GM19351 (cell line): ENCODE results near the gene SAXO1.
A peak's percentile ranks its signal among the peaks of the same experiment; 100 is the strongest.

ENCODE experiments used
- ATAC-seq: cut with Tn5 transposase; IDR thresholded peaks from one replicate; pipeline ENCODE4 v1.9.1; 2021; ENCODE audit warnings: mild to moderate bottlenecking, moderate library complexity; ENCODE audit not compliant: unreplicated experiment

SAXO1 gene

GRCh38 chr9:18920141-18921084 lies 112.6 kb downstream of the SAXO1 start:
- no peak for ATAC-seq

GRCh38 chr9:18911714-18912342 lies 121.2 kb downstream of the SAXO1 start:
- ATAC-seq = no peak

DNA sequence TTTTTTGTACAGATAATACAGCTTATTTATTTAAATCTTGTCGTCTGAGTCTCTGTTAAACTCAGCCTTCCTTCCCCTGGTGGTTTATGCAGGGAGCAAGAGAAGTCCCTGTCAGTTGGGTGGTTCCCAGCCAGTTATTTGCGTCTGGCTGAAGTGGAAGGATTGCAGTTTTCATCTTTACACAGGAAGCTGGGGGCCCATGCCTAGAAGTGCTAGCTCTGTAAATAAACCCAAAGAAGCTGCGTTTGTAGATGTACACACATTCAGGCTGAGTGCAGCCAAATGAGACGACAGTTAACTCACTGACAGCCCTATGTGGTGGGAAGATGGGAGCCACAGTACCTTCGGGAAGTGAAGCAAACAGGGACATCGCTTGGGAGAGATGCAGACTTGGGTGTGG lies 122.1 kb downstream of the SAXO1 start:
- no peak for ATAC-seq

- ATAC-seq = no peak
Observed at GRCh38 chr9:18910435-18910834, 122.6 kb downstream of the SAXO1 start.

- ATAC-seq = no peak
Observed at GRCh38 chr9:18909140-18910018, 123.6 kb downstream of the SAXO1 start.

DNA sequence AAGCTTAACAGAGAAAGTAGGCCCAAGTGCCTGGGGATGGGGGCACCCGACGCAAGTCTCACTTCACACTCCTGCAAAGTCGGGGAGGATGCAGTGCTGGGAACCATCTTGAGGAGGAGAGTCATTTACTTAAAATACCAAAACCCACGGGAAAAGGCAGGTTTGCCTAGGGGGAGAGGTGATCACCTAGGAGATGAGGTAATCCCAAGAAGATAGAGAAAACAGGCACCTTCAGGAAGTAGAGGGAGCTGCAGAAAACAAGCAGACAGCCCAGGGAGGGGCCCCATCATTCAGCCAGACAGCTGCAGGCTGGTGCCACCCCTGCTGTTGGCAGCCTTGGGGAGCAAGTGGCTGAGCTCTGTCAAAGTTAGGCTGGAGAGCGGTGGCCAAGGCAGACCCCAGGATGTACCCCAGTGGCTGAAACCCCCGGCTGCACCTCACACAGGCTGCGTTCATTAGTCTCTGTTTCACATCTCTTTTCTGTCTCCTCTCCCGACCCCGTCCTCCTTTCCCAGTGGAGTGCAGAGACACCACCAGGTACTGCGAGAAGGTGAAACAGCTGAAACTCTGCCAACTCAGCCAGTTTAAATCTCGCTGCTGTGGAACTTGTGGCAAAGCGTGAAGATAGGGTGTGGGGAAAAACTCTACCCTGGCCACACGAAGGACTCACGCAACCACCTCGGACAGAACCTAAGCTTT lies 124.9 kb downstream of the SAXO1 start:
- ATAC-seq = no peak

DNA sequence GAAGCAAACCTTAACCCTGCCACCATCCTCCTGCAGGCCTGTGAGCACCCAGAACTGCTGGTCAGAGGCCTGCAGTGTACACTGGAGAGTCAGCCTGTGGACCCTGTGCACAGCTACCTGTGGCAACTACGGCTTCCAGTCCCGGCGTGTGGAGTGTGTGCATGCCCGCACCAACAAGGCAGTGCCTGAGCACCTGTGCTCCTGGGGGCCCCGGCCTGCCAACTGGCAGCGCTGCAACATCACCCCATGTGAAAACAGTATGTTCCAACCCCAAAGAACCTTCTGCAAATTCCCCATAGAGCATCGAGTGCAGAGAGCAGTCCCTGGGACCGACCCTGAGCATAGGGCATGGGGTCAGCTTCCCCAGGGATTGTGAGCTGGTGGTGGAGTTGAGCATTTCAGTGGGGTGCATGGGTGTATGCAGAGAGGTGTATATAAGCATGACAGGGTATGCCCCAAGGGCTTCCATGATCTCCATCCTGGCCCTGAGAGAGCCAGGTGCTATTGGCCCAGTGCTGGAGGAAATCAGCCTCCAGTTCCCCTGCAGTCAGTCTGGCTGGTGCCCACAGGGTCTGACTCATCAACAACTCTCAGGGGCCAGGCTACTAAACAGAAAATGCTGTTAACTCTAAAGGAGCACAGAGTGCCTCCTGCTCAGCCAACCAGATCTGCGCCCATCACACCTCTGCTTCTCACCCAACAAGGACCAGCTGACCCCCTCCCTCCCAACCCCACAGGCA lies 126.2 kb downstream of the SAXO1 start:
- ATAC-seq = no peak

GRCh38 chr9:18905883-18906629 lies 127.0 kb downstream of the SAXO1 start:
- ATAC-seq = no peak

DNA sequence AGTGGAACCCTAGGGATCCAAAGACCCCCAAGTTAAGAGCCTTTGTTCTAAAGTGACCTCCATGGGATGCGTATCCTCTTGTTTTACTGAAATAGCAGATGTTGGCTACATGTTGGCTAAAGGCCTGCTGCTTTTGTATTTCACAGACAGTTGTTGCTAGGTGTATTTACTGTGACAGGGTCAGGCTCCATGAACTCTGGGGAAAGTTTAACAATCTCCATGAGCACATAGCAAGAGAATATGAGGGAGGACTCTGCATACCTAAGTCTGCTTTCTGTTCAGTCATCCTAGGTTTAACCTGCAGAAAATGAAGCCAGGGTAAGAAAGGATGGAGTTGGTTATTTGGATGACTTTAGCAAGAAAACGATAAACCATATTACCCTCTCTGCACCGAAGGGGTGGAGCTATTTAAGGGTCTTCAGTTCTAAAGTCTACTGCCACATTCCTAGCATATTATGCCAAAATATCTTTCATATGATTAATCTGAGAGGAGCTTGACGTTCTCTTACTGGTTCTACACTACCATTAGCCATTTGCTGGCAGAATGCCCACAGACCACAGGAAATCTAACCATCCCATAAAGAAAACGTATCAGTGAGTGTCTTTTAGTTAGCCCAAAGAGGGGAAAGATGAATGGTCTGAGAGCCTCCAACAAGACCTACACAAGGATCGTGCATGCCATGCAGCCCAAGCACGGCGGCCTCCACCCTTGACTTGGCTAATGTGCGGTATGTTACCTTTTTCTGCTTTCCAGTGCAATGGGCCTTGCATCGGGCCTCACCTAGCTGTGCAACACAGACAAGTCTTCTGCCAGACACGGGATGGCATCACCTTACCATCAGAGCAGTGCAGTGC lies 127.8 kb downstream of the SAXO1 start:
- ATAC-seq = no peak

- ATAC-seq = no peak
Observed at GRCh38 chr9:18903450-18903849, 129.6 kb downstream of the SAXO1 start.

- ATAC-seq = no peak
Observed at GRCh38 chr9:18896531-18897179, 136.4 kb downstream of the SAXO1 start.

- no peak for ATAC-seq
Observed at GRCh38 chr9:18896004-18896403, 137.0 kb downstream of the SAXO1 start.

DNA sequence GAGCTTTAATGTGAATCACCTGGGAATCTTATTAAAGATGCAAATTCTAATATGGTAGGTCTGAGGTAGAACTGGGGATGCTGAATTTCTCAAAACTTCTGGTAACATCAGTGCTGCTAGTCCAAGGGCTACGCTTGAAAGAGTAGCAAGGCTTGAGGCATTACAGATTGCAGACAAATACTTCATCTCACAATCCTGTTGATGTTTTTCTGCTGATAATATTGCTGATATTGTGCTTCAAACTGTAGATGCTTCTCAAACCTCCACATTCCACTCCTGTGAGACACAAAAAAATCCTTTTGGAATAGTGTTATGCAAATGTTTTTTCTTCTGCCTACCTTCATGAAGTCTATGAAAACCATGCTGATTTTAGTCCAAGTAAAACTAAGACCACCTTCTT lies 139.5 kb downstream of the SAXO1 start:
- no peak for ATAC-seq

DNA sequence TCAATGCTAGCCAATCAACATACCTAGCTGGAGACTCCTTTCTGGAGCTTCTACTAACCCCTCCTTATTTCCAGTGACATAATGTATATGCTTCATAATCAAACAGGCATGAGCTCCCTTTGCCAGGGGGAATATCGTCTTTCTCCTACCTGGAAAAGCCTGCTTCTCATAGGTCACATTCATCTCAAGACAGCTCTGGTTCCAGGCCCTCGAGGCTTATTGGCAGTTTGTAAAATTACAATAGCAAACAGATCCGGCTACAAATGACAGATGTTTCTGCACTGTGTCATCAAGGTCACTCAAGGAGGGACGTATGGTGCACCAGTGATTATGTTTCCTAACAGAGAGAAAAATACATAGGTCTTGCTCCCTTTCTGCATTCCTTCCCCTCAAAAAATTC lies 140.0 kb downstream of the SAXO1 start:
- ATAC-seq = no peak

DNA sequence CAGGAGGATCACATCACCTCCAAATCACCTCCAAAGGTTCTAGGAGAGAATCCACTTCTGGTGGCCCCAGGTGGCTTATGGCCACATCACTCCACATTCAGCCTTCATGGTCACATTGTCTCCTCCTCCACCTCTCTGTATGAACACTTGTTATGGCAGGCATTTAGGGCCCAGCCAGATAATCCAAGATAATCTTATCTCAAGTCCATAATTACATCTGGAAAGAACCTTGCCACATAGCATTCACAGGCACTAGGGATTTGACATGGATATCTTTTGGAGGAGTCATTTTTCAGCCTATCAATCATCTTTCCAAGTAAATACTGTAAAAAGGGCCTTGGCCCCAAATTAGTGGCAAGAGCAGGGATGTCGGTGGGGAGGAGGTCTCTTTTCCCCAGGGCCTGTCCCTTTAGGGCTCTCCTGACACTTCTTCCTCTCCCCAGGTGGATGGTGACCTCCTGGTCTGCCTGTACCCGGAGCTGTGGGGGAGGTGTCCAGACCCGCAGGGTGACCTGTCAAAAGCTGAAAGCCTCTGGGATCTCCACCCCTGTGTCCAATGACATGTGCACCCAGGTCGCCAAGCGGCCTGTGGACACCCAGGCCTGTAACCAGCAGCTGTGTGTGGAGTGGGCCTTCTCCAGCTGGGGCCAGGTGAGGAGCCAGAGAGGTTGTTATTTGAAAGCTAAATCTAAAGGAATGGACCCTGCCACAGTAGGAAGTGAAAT lies 140.9 kb downstream of the SAXO1 start:
- ATAC-seq = no peak

DNA sequence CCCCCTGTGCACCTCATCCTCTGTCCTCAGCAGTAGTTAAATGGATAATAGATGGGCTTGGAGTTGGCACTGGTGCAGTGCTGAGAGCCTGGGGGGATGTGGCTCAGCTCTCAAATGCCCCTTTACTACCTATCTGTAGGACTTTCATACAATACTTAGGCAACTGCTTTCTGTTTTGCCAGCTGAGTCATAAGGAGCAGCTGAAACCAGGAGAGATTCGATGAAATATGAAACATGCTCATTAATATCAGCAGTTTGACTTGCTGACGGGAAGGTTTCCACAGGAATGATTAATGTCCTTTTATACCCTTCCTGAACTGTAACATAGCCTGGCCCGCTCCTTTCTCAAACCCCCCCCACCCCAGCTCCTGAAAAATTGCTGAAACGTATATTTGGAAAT lies 142.6 kb downstream of the SAXO1 start:
- peak; percentile 73 for ATAC-seq

DNA sequence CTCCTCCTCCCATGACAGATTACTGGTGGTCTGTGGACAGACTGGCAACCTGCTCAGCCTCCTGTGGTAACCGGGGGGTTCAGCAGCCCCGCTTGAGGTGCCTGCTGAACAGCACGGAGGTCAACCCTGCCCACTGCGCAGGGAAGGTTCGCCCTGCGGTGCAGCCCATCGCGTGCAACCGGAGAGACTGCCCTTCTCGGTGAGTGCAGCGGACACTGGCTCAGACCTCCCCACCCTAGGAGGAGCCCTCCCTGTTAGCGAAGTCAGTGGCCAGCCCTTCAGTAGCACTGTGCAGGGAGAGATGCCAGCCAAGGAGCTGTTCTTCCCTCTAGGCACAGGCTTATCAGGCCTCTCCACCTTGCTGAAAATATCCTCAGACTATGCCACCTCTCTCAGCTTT lies 143.5 kb downstream of the SAXO1 start:
- no peak for ATAC-seq
